ENCODE data around the gene ABHD5.

DNA sequence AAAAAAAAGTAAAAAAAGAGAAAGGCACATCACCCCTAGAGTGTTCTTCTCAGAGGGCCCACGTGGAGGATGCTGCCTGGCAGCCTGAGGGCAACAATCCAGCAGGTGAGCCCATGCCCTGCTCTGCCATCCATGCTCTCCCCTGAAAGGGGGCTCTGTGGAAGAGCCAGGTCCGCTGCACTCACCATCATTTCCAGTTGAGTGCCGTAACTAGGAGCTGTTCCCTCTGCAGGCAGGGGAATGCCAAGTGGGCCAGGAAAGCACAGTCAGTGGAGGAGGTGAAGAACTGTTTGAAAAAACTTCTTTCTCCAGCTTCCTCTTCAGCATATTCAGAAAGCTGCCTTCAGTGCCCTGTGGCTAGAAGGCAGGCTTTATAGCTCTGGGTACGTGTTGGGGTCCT is 84.1 kb downstream of the ABHD5 start:
- no peak for TF ChIP-seq SIN3A (IDR thresholded peaks at IDR 0.05; ENCODE audit: borderline replicate concordance, insufficient read depth, low read depth, low read length)
- TF ChIP-seq POLR2AphosphoS5 (IDR thresholded peaks at IDR 0.05; ENCODE audit: low read depth, low read length) = no peak
- no peak for TF ChIP-seq CTCF (IDR thresholded peaks at IDR 0.05)
- TF ChIP-seq, protein P1, sequence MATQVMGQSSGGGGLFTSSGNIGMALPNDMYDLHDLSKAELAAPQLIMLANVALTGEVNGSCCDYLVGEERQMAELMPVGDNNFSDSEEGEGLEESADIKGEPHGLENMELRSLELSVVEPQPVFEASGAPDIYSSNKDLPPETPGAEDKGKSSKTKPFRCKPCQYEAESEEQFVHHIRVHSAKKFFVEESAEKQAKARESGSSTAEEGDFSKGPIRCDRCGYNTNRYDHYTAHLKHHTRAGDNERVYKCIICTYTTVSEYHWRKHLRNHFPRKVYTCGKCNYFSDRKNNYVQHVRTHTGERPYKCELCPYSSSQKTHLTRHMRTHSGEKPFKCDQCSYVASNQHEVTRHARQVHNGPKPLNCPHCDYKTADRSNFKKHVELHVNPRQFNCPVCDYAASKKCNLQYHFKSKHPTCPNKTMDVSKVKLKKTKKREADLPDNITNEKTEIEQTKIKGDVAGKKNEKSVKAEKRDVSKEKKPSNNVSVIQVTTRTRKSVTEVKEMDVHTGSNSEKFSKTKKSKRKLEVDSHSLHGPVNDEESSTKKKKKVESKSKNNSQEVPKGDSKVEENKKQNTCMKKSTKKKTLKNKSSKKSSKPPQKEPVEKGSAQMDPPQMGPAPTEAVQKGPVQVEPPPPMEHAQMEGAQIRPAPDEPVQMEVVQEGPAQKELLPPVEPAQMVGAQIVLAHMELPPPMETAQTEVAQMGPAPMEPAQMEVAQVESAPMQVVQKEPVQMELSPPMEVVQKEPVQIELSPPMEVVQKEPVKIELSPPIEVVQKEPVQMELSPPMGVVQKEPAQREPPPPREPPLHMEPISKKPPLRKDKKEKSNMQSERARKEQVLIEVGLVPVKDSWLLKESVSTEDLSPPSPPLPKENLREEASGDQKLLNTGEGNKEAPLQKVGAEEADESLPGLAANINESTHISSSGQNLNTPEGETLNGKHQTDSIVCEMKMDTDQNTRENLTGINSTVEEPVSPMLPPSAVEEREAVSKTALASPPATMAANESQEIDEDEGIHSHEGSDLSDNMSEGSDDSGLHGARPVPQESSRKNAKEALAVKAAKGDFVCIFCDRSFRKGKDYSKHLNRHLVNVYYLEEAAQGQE (IDR thresholded peaks at IDR 0.05; ENCODE audit: insufficient read depth in 1 of 2, low read depth in 2 of 2, low read length in 1 of 2) = no peak

Measured in Panc1 (cell line).